Inflammatory macrophage treated with lipopolysaccharide for 4 hours (primary cell): ENCODE data around the gene GABRA1.

Experiments
- DNase-seq: peaks from one replicate; pipeline ENCODE4 v3.0.0-alpha.2; 2020

GABRA1 gene

GRCh38 chr5:161847941-161848391 is at the start of gene GABRA1:
GABRA1 (plus strand) TSS chr5:161848120; CDS start chr5:161850811, 2,691 bp downstream.
- DNase-seq = no peak

GRCh38 chr5:161799316-161799715 is 48.6 kb upstream of the GABRA1 start:
- no peak for DNase-seq

- no peak for DNase-seq
Observed at GRCh38 chr5:161804263-161804662, 43.7 kb upstream of the GABRA1 start.

- DNase-seq = no peak
Observed at GRCh38 chr5:161846746-161847145, 1.2 kb upstream of the GABRA1 start.

- no peak for DNase-seq
Observed at GRCh38 chr5:161847447-161847846, 473 bp upstream of the GABRA1 start.

- DNase-seq = no peak
Observed at GRCh38 chr5:161850491-161850890, 2.6 kb downstream of the GABRA1 start.

- DNase-seq = no peak
Observed at GRCh38 chr5:161851691-161852299, 3.9 kb downstream of the GABRA1 start.

GRCh38 chr5:161857358-161857757 is 9.4 kb downstream of the GABRA1 start:
- DNase-seq = no peak

- DNase-seq = no peak
Observed at GRCh38 chr5:161863259-161863658, 15.3 kb downstream of the GABRA1 start.

- no peak for DNase-seq
Observed at GRCh38 chr5:161863811-161864210, 15.9 kb downstream of the GABRA1 start.

- no peak for DNase-seq
Observed at GRCh38 chr5:161865510-161865909, 17.6 kb downstream of the GABRA1 start.

GRCh38 chr5:161889971-161890370 is 42.1 kb downstream of the GABRA1 start:
- no peak for DNase-seq

GRCh38 chr5:161895514-161895913 is 47.6 kb downstream of the GABRA1 start:
- no peak for DNase-seq

- DNase-seq = no peak
Observed at GRCh38 chr5:161897033-161897432, 49.1 kb downstream of the GABRA1 start.

- no peak for DNase-seq
Observed at GRCh38 chr5:161899590-161899989, 51.7 kb downstream of the GABRA1 start.

- DNase-seq = no peak
Observed at GRCh38 chr5:161900981-161901380, 53.1 kb downstream of the GABRA1 start.

GRCh38 chr5:161921781-161922180 is 73.9 kb downstream of the GABRA1 start:
- no peak for DNase-seq

GRCh38 chr5:161924270-161924669 is 76.3 kb downstream of the GABRA1 start:
- DNase-seq = no peak

- no peak for DNase-seq
Observed at GRCh38 chr5:161925960-161926359, 78.0 kb downstream of the GABRA1 start.

GRCh38 chr5:161934486-161934885 is 86.6 kb downstream of the GABRA1 start:
- DNase-seq = no peak

GRCh38 chr5:161944974-161945373 is 97.1 kb downstream of the GABRA1 start:
- DNase-seq = no peak

- no peak for DNase-seq
Observed at GRCh38 chr5:161946911-161947310, 99.0 kb downstream of the GABRA1 start.
